Fibroblast of lung (primary cell): ENCODE data around the gene ZSCAN20. TPM values are rescaled to one million over a fixed set of nuclear protein-coding genes. Genes with fewer than 3 reads are reported as not detected.

Experiments
- DNase-seq, 2 donors: peaks; one replicate each; pipeline versions ENCODE4 v3.0.0 to v3.0.0-alpha.2; 2010; ENCODE audit warnings: low read depth in 2 of 2
- H2AFZ ChIP-seq: 2 replicates; pipeline ENCODE4 v1.5.1; 2012; ENCODE audit warnings: low read length, control low read depth, inconsistent platforms
- H3K27ac ChIP-seq: 2 replicates; pipeline ENCODE4 v1.5.1; 2011; ENCODE audit warnings: low read length, control low read depth; ENCODE audit not compliant: insufficient read depth
- H3K27me3 ChIP-seq: 2 replicates; pipeline ENCODE4 v1.5.1; 2011; ENCODE audit warnings: mild to moderate bottlenecking, low read length; ENCODE audit not compliant: control insufficient read depth, insufficient read depth
- H3K36me3 ChIP-seq: 2 replicates; pipeline ENCODE4 v1.5.1; 2011; ENCODE audit warnings: low read length; ENCODE audit not compliant: control insufficient read depth, insufficient read depth
- H3K4me1 ChIP-seq: 2 replicates; pipeline ENCODE4 v1.5.1; 2011; ENCODE audit warnings: low read length; ENCODE audit not compliant: control insufficient read depth, insufficient read depth; ENCODE audit errors: extremely low read depth
- H3K4me2 ChIP-seq: 2 replicates; pipeline ENCODE4 v1.5.1; 2011; ENCODE audit warnings: low read length, control low read depth; ENCODE audit not compliant: insufficient read depth; ENCODE audit errors: extremely low read depth
- H3K4me3 ChIP-seq, 4 experiments: fragments of 200-600 bp in 1 of 4; sonication (generic) in 1 of 4; replicated peaks in 1 of 4; 2 replicates each; pipeline ENCODE4 v1.5.1; 2011 to 2016; ENCODE audit warnings: low read length in 4 of 4, low read depth in 3 of 4, mild to moderate bottlenecking in 3 of 4, control low read depth in 2 of 4, inconsistent platforms in 1 of 4, mixed read lengths in 1 of 4; ENCODE audit not compliant: insufficient read depth in 1 of 4; ENCODE audit errors: control extremely low read depth in 1 of 4
- H3K79me2 ChIP-seq: 2 replicates; pipeline ENCODE4 v1.5.1; 2012; ENCODE audit warnings: mild to moderate bottlenecking, low read length, inconsistent platforms; ENCODE audit not compliant: control insufficient read depth, insufficient read depth
- H3K9ac ChIP-seq: 2 replicates; pipeline ENCODE4 v1.5.1; 2011; ENCODE audit warnings: mild to moderate bottlenecking, low read length, control low read depth; ENCODE audit not compliant: insufficient read depth
- H3K9me3 ChIP-seq: 2 replicates; pipeline ENCODE4 v1.5.1; 2012; ENCODE audit warnings: low read depth, low read length; ENCODE audit not compliant: control insufficient read depth, insufficient read depth
- H4K20me1 ChIP-seq: 2 replicates; pipeline ENCODE4 v1.5.1; 2011; ENCODE audit warnings: low read length; ENCODE audit not compliant: control insufficient read depth, insufficient read depth; ENCODE audit errors: extremely low read depth
- CTCF ChIP-seq, 2 donors: IDR thresholded peaks in 1 of 2; conservative IDR thresholded peaks in 1 of 2; 1 replicate in 1 of 2; 2 replicates in 1 of 2; pipeline ENCODE4 v1.5.1; 2011 to 2012; ENCODE audit warnings: low read length in 2 of 2, control low read depth in 1 of 2, inconsistent platforms in 1 of 2, low read depth in 1 of 2, mild to moderate bottlenecking in 1 of 2
- EZH2 ChIP-seq: IDR thresholded peaks from 2 replicates; pipeline ENCODE4 v1.5.1; 2012; ENCODE audit warnings: low read length, control low read depth, mild to moderate bottlenecking; ENCODE audit errors: missing control alignments
- polyA plus RNA-seq, 2 donors: library from polyadenylated mRNA; depleted of rRNA in 1 of 2; stranded (reverse) in 1 of 2; unstranded in 1 of 2; fragments of >200 nt; gene quantifications; 2 replicates each; pipeline ENCODE4 v1.2.1, GENCODE V29; 2011 to 2012; ENCODE audit warnings: missing spikeins in 1 of 2
- total RNA-seq: library from RNA; depleted of rRNA; stranded (reverse); fragments of >200 nt; gene quantifications from 2 replicates; pipeline ENCODE4 v1.2.1, GENCODE V29; 2014

ZSCAN20 gene
- total and polyA plus RNA-seq, 2 donors (not counting 1 experiment from before 2014, with no cell fraction given), result 3.1 to 13.0 TPM

GRCh38 chr1:33497410-33497809 is 25.0 kb downstream of the ZSCAN20 start:
- no peaks in the 10 kb centered on the region for H3K27me3 ChIP-seq
- no peak overlapping the region for H2AFZ ChIP-seq
- peaks cover 2% of the 10 kb centered on the region for H3K36me3 ChIP-seq
- H3K4me2 ChIP-seq, result no peak overlapping the region
- peaks cover 9% of the 10 kb centered on the region for H3K9me3 ChIP-seq
- H3K4me1 ChIP-seq, result no peaks in the 10 kb centered on the region
- no peak overlapping the region for H3K27ac ChIP-seq
- no peak for TF ChIP-seq EZH2
- TF ChIP-seq CTCF (conservative IDR thresholded peaks at IDR 0.05 in 1 of 2, IDR thresholded peaks at IDR 0.05 in 1 of 2; ENCODE audit: low read depth in 1 of 2, low read length in 2 of 2), result no peak
- no peak overlapping the region for H3K9ac ChIP-seq
- no peak overlapping the region for H3K4me3 ChIP-seq
- H3K79me2 ChIP-seq, result no peaks in the 10 kb centered on the region
- no peak for DNase-seq
- H4K20me1 ChIP-seq, result no peaks in the 10 kb centered on the region

DNA sequence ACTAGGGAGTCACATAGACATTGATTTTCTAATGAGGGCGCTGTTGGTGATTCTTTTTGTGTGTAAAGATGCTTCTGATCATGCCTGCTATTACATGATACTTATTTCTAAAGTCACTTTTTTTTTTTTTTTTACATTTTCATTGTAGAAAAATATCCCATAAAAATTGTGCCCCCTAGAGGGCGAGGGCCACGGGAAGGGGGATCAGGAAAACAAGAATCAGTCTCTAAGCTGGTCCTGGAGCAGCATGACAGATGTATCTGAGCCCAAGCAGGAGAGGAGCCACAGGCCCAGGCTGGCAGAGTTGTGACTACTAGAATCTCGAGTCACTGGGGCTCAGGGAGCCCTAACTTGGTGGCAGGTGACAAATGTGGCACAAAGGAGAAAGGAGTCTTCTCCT is 28.1 kb downstream of the ZSCAN20 start:
- Histone ChIP-seq H3K27me3 (no peaks in the 10 kb centered on the region), H3K4me2 (no peak overlapping the region), H3K4me3 (no peak overlapping the region), H3K9ac (no peak overlapping the region), H3K79me2 (no peaks in the 10 kb centered on the region), H4K20me1 (no peaks in the 10 kb centered on the region), H3K27ac (no peak overlapping the region), H2AFZ (no peak overlapping the region), H3K36me3 (no peaks in the 10 kb centered on the region), H3K4me1 (no peaks in the 10 kb centered on the region), H3K9me3 (peaks cover 2% of the 10 kb centered on the region)
- no peak for DNase-seq
- TF ChIP-seq EZH2 (no peak), CTCF (conservative IDR thresholded peaks at IDR 0.05 in 1 of 2, IDR thresholded peaks at IDR 0.05 in 1 of 2; ENCODE audit: low read depth in 1 of 2, low read length in 2 of 2) (peak in 1 of 2 donors; percentile 33)

- DNase-seq, result no peak
- no peak overlapping the region for H3K4me2 ChIP-seq
- H3K79me2 ChIP-seq, result no peaks in the 10 kb centered on the region
- no peak overlapping the region for H3K4me3 ChIP-seq
- TF ChIP-seq EZH2, result no peak
- no peak for TF ChIP-seq CTCF (conservative IDR thresholded peaks at IDR 0.05 in 1 of 2, IDR thresholded peaks at IDR 0.05 in 1 of 2; ENCODE audit: low read depth in 1 of 2, low read length in 2 of 2)
- no peaks in the 10 kb centered on the region for H3K9me3 ChIP-seq
- H3K9ac ChIP-seq, result no peak overlapping the region
- H2AFZ ChIP-seq, result no peak overlapping the region
- no peaks in the 10 kb centered on the region for H3K27me3 ChIP-seq
- H4K20me1 ChIP-seq, result no peaks in the 10 kb centered on the region
- H3K4me1 ChIP-seq, result no peaks in the 10 kb centered on the region
- H3K36me3 ChIP-seq, result no peaks in the 10 kb centered on the region
- H3K27ac ChIP-seq, result no peak overlapping the region
Observed at GRCh38 chr1:33501309-33501708, 28.9 kb downstream of the ZSCAN20 start.
